IMR-90 (cell line): Measurements from ENCODE around the gene CTIF.

ENCODE experiments used
- CEBPB ChIP-seq: IDR thresholded peaks from 2 replicates; pipeline ENCODE4 v1.6.1; 2012; ENCODE audit warnings: low read depth, low read length, improper control_type of control experiment
- CHD1 ChIP-seq: IDR thresholded peaks from 2 replicates; pipeline ENCODE4 v1.6.1; 2012; ENCODE audit warnings: low read depth, low read length, improper control_type of control experiment
- CTCF ChIP-seq: conservative IDR thresholded peaks from 2 replicates; pipeline ENCODE4 v1.5.1; 2012; ENCODE audit warnings: mild to moderate bottlenecking, low read depth, low read length, improper control_type of control experiment
- FOS ChIP-seq: fragments of 150-350 bp; IDR thresholded peaks from 2 replicates; pipeline ENCODE4 v1.6.1; 2016; ENCODE audit warnings: low read depth, low read length
- MAFK ChIP-seq: IDR thresholded peaks from 2 replicates; pipeline ENCODE4 v1.6.1; 2012; ENCODE audit warnings: low read depth, low read length, improper control_type of control experiment
- MAZ ChIP-seq: IDR thresholded peaks from 2 replicates; pipeline ENCODE4 v1.6.1; 2012; ENCODE audit warnings: low read depth, mild to moderate bottlenecking, low read length, improper control_type of control experiment, moderate library complexity, borderline replicate concordance
- MXI1 ChIP-seq: IDR thresholded peaks from 2 replicates; pipeline ENCODE4 v1.6.1; 2012; ENCODE audit warnings: low read depth, mild to moderate bottlenecking, low read length, moderate library complexity, borderline replicate concordance
- NFE2L2 ChIP-seq: fragments of 150-350 bp; IDR thresholded peaks from 2 replicates; pipeline ENCODE4 v1.6.1; 2016; ENCODE audit warnings: low read depth, mild to moderate bottlenecking, low read length
- POLR2A ChIP-seq: IDR thresholded peaks from 2 replicates; pipeline ENCODE4 v1.6.1; 2012; ENCODE audit warnings: mild to moderate bottlenecking, low read depth, low read length
- RFX5 ChIP-seq: IDR thresholded peaks from 2 replicates; pipeline ENCODE4 v1.8.0; 2012; ENCODE audit warnings: low read depth, mild to moderate bottlenecking, low read length, moderate library complexity
- SMC3 ChIP-seq: fragments of 150-350 bp; IDR thresholded peaks from 2 replicates; pipeline ENCODE4 v1.6.1; 2016; ENCODE audit warnings: low read depth, mild to moderate bottlenecking, antibody characterized with exemption, low read length, moderate library complexity
- USF2 ChIP-seq: fragments of 150-350 bp; IDR thresholded peaks from 2 replicates; pipeline ENCODE4 v1.6.1; 2017; ENCODE audit warnings: mild to moderate bottlenecking, antibody characterized with exemption, low read length, low read depth

- TF ChIP-seq FOS (no peak), CTCF (no peak), RFX5 (no peak), CEBPB (no peak), MAFK (no peak), USF2 (no peak), CHD1 (no peak), SMC3 (no peak), POLR2A (no peak), MAZ (no peak), MXI1 (no peak), NFE2L2 (no peak)
These were observed 58.8 kb downstream of the CTIF start for GRCh38 chr18:48597671-48598070.
